HG02678 (cell line): ENCODE results near the gene NYNRIN.
"Not testable (repeated sequence)": the region's sequence is repeated elsewhere in the genome, so short reads cannot be mapped to it uniquely, and the experiment has no call there.

Source experiments
- ATAC-seq: cut with Tn5 transposase; IDR thresholded peaks from one replicate; pipeline ENCODE4 v1.9.1; 2021; ENCODE audit warnings: mild to moderate bottlenecking, moderate library complexity; ENCODE audit not compliant: unreplicated experiment

NYNRIN gene

GRCh38 chr14:24398653-24399446 lies at the start of gene NYNRIN:
NYNRIN (plus strand) TSS chr14:24399003; CDS start chr14:24399247, 244 bp downstream.
- ATAC-seq, result no peak

GRCh38 chr14:24349742-24350141 lies 49.1 kb upstream of the NYNRIN start:
- no peak for ATAC-seq

- no peak for ATAC-seq
Measured at GRCh38 chr14:24351517-24351916, 47.3 kb upstream of the NYNRIN start.

- ATAC-seq, result no peak
Measured at GRCh38 chr14:24353559-24354481, 45.0 kb upstream of the NYNRIN start.

GRCh38 chr14:24354482-24354825 lies 44.3 kb upstream of the NYNRIN start:
- not testable (repeated sequence) for ATAC-seq

- no peak for ATAC-seq
Measured at GRCh38 chr14:24355009-24355408, 43.8 kb upstream of the NYNRIN start.

- no peak for ATAC-seq
Measured at GRCh38 chr14:24356208-24356607, 42.6 kb upstream of the NYNRIN start.

GRCh38 chr14:24360281-24360680 lies 38.5 kb upstream of the NYNRIN start:
- no peak for ATAC-seq

GRCh38 chr14:24361326-24361725 lies 37.5 kb upstream of the NYNRIN start:
- ATAC-seq, result no peak

GRCh38 chr14:24362241-24362960 lies 36.4 kb upstream of the NYNRIN start:
- no peak for ATAC-seq

GRCh38 chr14:24363401-24363800 lies 35.4 kb upstream of the NYNRIN start:
- no peak for ATAC-seq

GRCh38 chr14:24364841-24365240 lies 34.0 kb upstream of the NYNRIN start:
- ATAC-seq, result no peak

- ATAC-seq, result peak; percentile 36
Measured at GRCh38 chr14:24365600-24366412, 33.0 kb upstream of the NYNRIN start.

- no peak for ATAC-seq
Measured at GRCh38 chr14:24366413-24366720, 32.4 kb upstream of the NYNRIN start.

GRCh38 chr14:24366721-24367513 lies 31.9 kb upstream of the NYNRIN start:
- ATAC-seq, result peak; percentile 66

GRCh38 chr14:24367514-24368211 lies 31.1 kb upstream of the NYNRIN start, which contains the start of gene NFATC4:
NFATC4 (plus strand) TSS chr14:24368184; CDS start chr14:24368341, 157 bp downstream.
- ATAC-seq, result peak; percentile 22

- no peak for ATAC-seq
Measured at GRCh38 chr14:24368212-24368561, 30.6 kb upstream of the NYNRIN start.

- ATAC-seq, result no peak
Measured at GRCh38 chr14:24368562-24369252, 30.1 kb upstream of the NYNRIN start.

- no peak for ATAC-seq
Measured at GRCh38 chr14:24369463-24369862, 29.3 kb upstream of the NYNRIN start.
